Thyroid gland (tissue), 4 donors: ENCODE measurements around the gene ELAVL2. TPM values are rescaled to one million over a fixed set of nuclear protein-coding genes. Genes with fewer than 3 reads are reported as not detected.

Experiments used
- DNase-seq, 2 donors: peaks; one replicate each; pipeline ENCODE4 v3.0.0-alpha.2; 2019
- H3K27ac ChIP-seq, 3 donors: fragments of 200-600 bp; sonication (generic); 1 replicate in 2 of 3; 2 replicates in 1 of 3; pipeline ENCODE4 v1.5.1; 2016 to 2019; ENCODE audit warnings: mild to moderate bottlenecking in 1 of 3, moderate library complexity in 1 of 3
- H3K27me3 ChIP-seq: fragments of 200-600 bp; sonication (generic); one replicate; pipeline ENCODE4 v1.5.1; 2019
- H3K36me3 ChIP-seq, 2 donors: fragments of 200-600 bp; sonication (generic); one replicate each; pipeline ENCODE4 v1.5.1; 2016 to 2019
- H3K4me1 ChIP-seq, 2 donors: fragments of 200-600 bp; sonication (generic); one replicate each; pipeline ENCODE4 v1.5.1; 2017 to 2019
- H3K4me3 ChIP-seq, 3 donors: fragments of 200-600 bp; sonication (generic); replicated peaks in 1 of 3; 1 replicate in 2 of 3; 2 replicates in 1 of 3; pipeline ENCODE4 v1.5.1; 2016; ENCODE audit warnings: mild to moderate bottlenecking in 1 of 3
- H3K9me3 ChIP-seq: fragments of 200-600 bp; sonication (generic); one replicate; pipeline ENCODE4 v1.5.1; 2017
- CTCF ChIP-seq, 6 experiments: fragments of 200-600 bp in 3 of 6; fragments of 450-650 bp in 3 of 6; sonication (generic) in 3 of 6; IDR thresholded peaks; one replicate each; pipeline ENCODE4 v1.5.1; 2016 to 2019; ENCODE audit warnings: antibody characterized with exemption in 6 of 6, mild to moderate bottlenecking in 2 of 6, inconsistent platforms in 1 of 6, moderate library complexity in 1 of 6
- POLR2A ChIP-seq, 2 donors: fragments of 450-650 bp; IDR thresholded peaks; one replicate each; pipeline ENCODE4 v1.6.1; 2017; ENCODE audit warnings: antibody characterized with exemption in 2 of 2, mild to moderate bottlenecking in 2 of 2, moderate library complexity in 1 of 2
- WGBS, 2 donors: methylation state at CpG; one replicate each; pipeline ENCODE4 v1.1.5; 2017; 5-methylcytosine and 5-hydroxymethylcytosine counted together
- intact Hi-C: fragments of 100-400 bp; cut with DNase I; formaldehyde crosslinking; loops from one replicate; pipeline ENCODE4 v1.15.1; 2023
- total RNA-seq, 4 donors: library from RNA; depleted of rRNA; stranded (reverse); fragments of >200 nt; gene quantifications; one replicate each; pipeline ENCODE4 v1.2.3, GENCODE V29; 2016

Gene ELAVL2
- total RNA-seq, 4 donors from 2014 or later: 0.24 to 0.33 (median 0.27) TPM; not detected in 1

GRCh38 chr9:23672151-23672550 lies 153.9 kb downstream of the ELAVL2 start:
- H3K4me1 ChIP-seq: no peaks in the 10 kb centered on the region
- 85 to 88% methylated on average over 6 of the region's 6 CpGs for WGBS, 2 donors

GRCh38 chr9:23669776-23670175 lies 156.3 kb downstream of the ELAVL2 start:
- Histone ChIP-seq H3K27ac (no peak overlapping the region), H3K9me3 (no peaks in the 10 kb centered on the region), H3K36me3 (no peaks in the 10 kb centered on the region), H3K4me1 (no peaks in the 10 kb centered on the region), H3K4me3 (no peak overlapping the region), H3K27me3 (no peaks in the 10 kb centered on the region)
- DNase-seq: no peak
- intact Hi-C loops: no loop called here
- WGBS, 2 donors: 80 to 94% methylated on average over 1 of the region's 1 CpG
- TF ChIP-seq POLR2A (IDR thresholded peaks at IDR 0.05): no peak
- no peak for TF ChIP-seq CTCF (IDR thresholded peaks at IDR 0.05)

More at GRCh38 chr9:23672151-23672550, 153.9 kb downstream of the ELAVL2 start:
- H3K27me3 ChIP-seq: no peaks in the 10 kb centered on the region
- intact Hi-C loops: no loop called here
- TF ChIP-seq CTCF (IDR thresholded peaks at IDR 0.05): no peak
- TF ChIP-seq POLR2A (IDR thresholded peaks at IDR 0.05): no peak
- DNase-seq: no peak
- no peak overlapping the region for H3K4me3 ChIP-seq
- H3K27ac ChIP-seq: no peak overlapping the region
- H3K36me3 ChIP-seq: no peaks in the 10 kb centered on the region
- H3K9me3 ChIP-seq: no peaks in the 10 kb centered on the region

GRCh38 chr9:23665635-23666034 lies 160.4 kb downstream of the ELAVL2 start:
- TF ChIP-seq CTCF (IDR thresholded peaks at IDR 0.05): no peak
- TF ChIP-seq POLR2A (IDR thresholded peaks at IDR 0.05): no peak
- no peaks in the 10 kb centered on the region for H3K36me3 ChIP-seq
- H3K27ac ChIP-seq: no peak overlapping the region
- no peak for DNase-seq
- intact Hi-C loops: no loop called here
- no peak overlapping the region for H3K4me3 ChIP-seq
- H3K9me3 ChIP-seq: no peaks in the 10 kb centered on the region
- no peaks in the 10 kb centered on the region for H3K4me1 ChIP-seq
- H3K27me3 ChIP-seq: no peaks in the 10 kb centered on the region
- WGBS, 2 donors: 90 to 92% methylated on average over 2 of the region's 2 CpGs

- no peaks in the 10 kb centered on the region for H3K9me3 ChIP-seq
- intact Hi-C loops: no loop called here
- H3K36me3 ChIP-seq: no peaks in the 10 kb centered on the region
- H3K4me3 ChIP-seq: no peak overlapping the region
- no peak for TF ChIP-seq CTCF (IDR thresholded peaks at IDR 0.05)
- TF ChIP-seq POLR2A (IDR thresholded peaks at IDR 0.05): no peak
- DNase-seq: no peak
- no peaks in the 10 kb centered on the region for H3K4me1 ChIP-seq
- H3K27ac ChIP-seq: no peak overlapping the region
- 62 to 77% methylated on average over 3 of the region's 3 CpGs for WGBS, 2 donors
- H3K27me3 ChIP-seq: no peaks in the 10 kb centered on the region
Observed at GRCh38 chr9:23665051-23665450, 161.0 kb downstream of the ELAVL2 start.

- H3K27ac ChIP-seq: no peak overlapping the region
- TF ChIP-seq CTCF (IDR thresholded peaks at IDR 0.05): no peak
- TF ChIP-seq POLR2A (IDR thresholded peaks at IDR 0.05): no peak
- H3K36me3 ChIP-seq: no peaks in the 10 kb centered on the region
- no peaks in the 10 kb centered on the region for H3K9me3 ChIP-seq
- H3K4me1 ChIP-seq: no peaks in the 10 kb centered on the region
- intact Hi-C loops: no loop called here
- no peak overlapping the region for H3K4me3 ChIP-seq
- no peaks in the 10 kb centered on the region for H3K27me3 ChIP-seq
- DNase-seq: no peak
Observed at GRCh38 chr9:23663946-23664345, 162.1 kb downstream of the ELAVL2 start.
